IMR-90 (cell line): ENCODE data around the gene HOXC6. TPM values are rescaled to one million over a fixed set of nuclear protein-coding genes. Genes with fewer than 3 reads are reported as not detected.

ENCODE experiments used
- ATAC-seq: fragments of 200-7000 bp; cut with Tn5 transposase; 2 replicates; pipeline ENCODE4 v1.9.1; 2020; ENCODE audit warnings: low read depth, mild to moderate bottlenecking, moderate library complexity
- BruUV-seq: library from RNA; stranded (reverse); fragments of 400-500 nt; replicated peaks from 2 replicates; lab custom pipeline; 2021; lab: Mats Ljungman, UMichigan
- CTCF ChIA-PET: fragments of 300-600 bp; formaldehyde crosslinking; extraction: SDS; loops from one replicate; lab custom pipeline; 2021; ENCODE audit warnings: antibody characterized with exemption; lab: Yijun Ruan, JAX
- POLR2A ChIA-PET: fragments of 300-600 bp; sonication (Branson Sonifier 250); formaldehyde crosslinking; loops from one replicate; lab custom pipeline; 2022; ENCODE audit warnings: antibody characterized with exemption; ENCODE audit not compliant: unreplicated experiment; lab: Charles Lee
- DNase-seq: peaks from one replicate; pipeline ENCODE4 v3.0.0; 2013
- H2AFZ ChIP-seq: replicated peaks from 2 replicates; pipeline ENCODE3; 2013; ENCODE audit warnings: low read length, mild to moderate bottlenecking; ENCODE audit not compliant: poor library complexity
- H2AK5ac ChIP-seq: 2 replicates; pipeline ENCODE4 v1.6.1; 2013; ENCODE audit warnings: low read depth, low read length, inconsistent platforms
- H2AK9ac ChIP-seq: replicated peaks from 2 replicates; pipeline ENCODE3; 2013; ENCODE audit warnings: mild to moderate bottlenecking, low read depth, low read length, moderate library complexity; ENCODE audit not compliant: poor library complexity
- H2BK120ac ChIP-seq: 2 replicates; pipeline ENCODE4 v1.6.1; 2013; ENCODE audit warnings: low read depth, low read length, inconsistent platforms
- H2BK15ac ChIP-seq: 3 replicates; pipeline ENCODE4 v1.6.1; 2013; ENCODE audit warnings: low read depth, low read length, inconsistent platforms
- H2BK20ac ChIP-seq: 2 replicates; pipeline ENCODE4 v1.6.1; 2013; ENCODE audit warnings: low read depth, mild to moderate bottlenecking, inconsistent platforms, low read length, moderate library complexity
- H2BK5ac ChIP-seq: 2 replicates; pipeline ENCODE4 v1.6.1; 2013; ENCODE audit warnings: mild to moderate bottlenecking, low read depth, low read length, inconsistent platforms; ENCODE audit not compliant: poor library complexity, severe bottlenecking
- H3K14ac ChIP-seq: replicated peaks from 2 replicates; pipeline ENCODE4 v1.6.1; 2013; ENCODE audit warnings: low read depth, low read length, inconsistent platforms
- H3K18ac ChIP-seq: 2 replicates; pipeline ENCODE4 v1.6.1; 2013; ENCODE audit warnings: low read depth, low read length, control low read depth
- H3K23ac ChIP-seq: 2 replicates; pipeline ENCODE4 v1.6.1; 2013; ENCODE audit warnings: low read depth, low read length, inconsistent platforms
- H3K27ac ChIP-seq: 2 replicates; pipeline ENCODE4 v1.5.1; 2013; ENCODE audit warnings: mild to moderate bottlenecking, control low read depth, low read length; ENCODE audit not compliant: insufficient read depth
- H3K27me3 ChIP-seq: 2 replicates; pipeline ENCODE4 v1.6.1; 2013; ENCODE audit warnings: low read length; ENCODE audit not compliant: control insufficient read depth, insufficient read depth
- H3K36me3 ChIP-seq: 2 replicates; pipeline ENCODE4 v1.6.1; 2013; ENCODE audit warnings: low read length, mixed read lengths; ENCODE audit not compliant: control insufficient read depth, insufficient read depth
- H3K4ac ChIP-seq: 2 replicates; pipeline ENCODE4 v1.6.1; 2013; ENCODE audit warnings: low read depth, low read length, inconsistent platforms
- H3K4me1 ChIP-seq: 2 replicates; pipeline ENCODE4 v1.6.1; 2013; ENCODE audit warnings: low read length, mixed read lengths; ENCODE audit not compliant: control insufficient read depth, insufficient read depth
- H3K4me2 ChIP-seq: 2 replicates; pipeline ENCODE4 v1.6.1; 2013; ENCODE audit warnings: low read depth, mild to moderate bottlenecking, control low read depth, low read length, moderate library complexity
- H3K4me3 ChIP-seq: 2 replicates; pipeline ENCODE4 v1.5.1; 2013; ENCODE audit warnings: low read depth, mild to moderate bottlenecking, control low read depth, low read length, moderate library complexity; ENCODE audit not compliant: insufficient read depth
- H3K56ac ChIP-seq: 2 replicates; pipeline ENCODE4 v1.6.1; 2013; ENCODE audit warnings: low read length, inconsistent platforms; ENCODE audit not compliant: insufficient read depth; ENCODE audit errors: extremely low read depth
- H3K79me1 ChIP-seq, 2 experiments: 2 replicates each; pipeline ENCODE4 v1.6.1; 2013; ENCODE audit warnings: low read length in 2 of 2, inconsistent platforms in 1 of 2, low read depth in 1 of 2
- H3K9ac ChIP-seq: 2 replicates; pipeline ENCODE4 v1.6.1; 2013; ENCODE audit warnings: low read depth, low read length, control low read depth
- H3K9me1 ChIP-seq: 2 replicates; pipeline ENCODE4 v1.6.1; 2013; ENCODE audit warnings: low read length, inconsistent platforms; ENCODE audit not compliant: insufficient read depth
- H3K9me3 ChIP-seq: 2 replicates; pipeline ENCODE4 v1.6.1; 2013; ENCODE audit warnings: low read length; ENCODE audit not compliant: control insufficient read depth, insufficient read depth
- H4K20me1 ChIP-seq: 2 replicates; pipeline ENCODE4 v1.6.1; 2013; ENCODE audit warnings: low read length, inconsistent platforms; ENCODE audit not compliant: insufficient read depth
- H4K5ac ChIP-seq: 2 replicates; pipeline ENCODE4 v1.6.1; 2013; ENCODE audit warnings: mild to moderate bottlenecking, low read depth, low read length, control low read depth
- H4K8ac ChIP-seq, 2 experiments: 2 replicates each; pipeline ENCODE4 v1.6.1; 2013; ENCODE audit warnings: low read depth in 2 of 2, low read length in 2 of 2, control low read depth in 1 of 2, inconsistent platforms in 1 of 2
- H4K91ac ChIP-seq: 2 replicates; pipeline ENCODE4 v1.6.1; 2013; ENCODE audit warnings: low read depth, low read length, inconsistent platforms; ENCODE audit not compliant: insufficient read depth
- BHLHE40 ChIP-seq: fragments of 150-350 bp; IDR thresholded peaks from 2 replicates; pipeline ENCODE4 v1.6.1; 2016; ENCODE audit warnings: mild to moderate bottlenecking, low read depth, low read length
- CEBPB ChIP-seq: IDR thresholded peaks from 2 replicates; pipeline ENCODE4 v1.6.1; 2012; ENCODE audit warnings: low read depth, low read length, improper control_type of control experiment
- CHD1 ChIP-seq: IDR thresholded peaks from 2 replicates; pipeline ENCODE4 v1.6.1; 2012; ENCODE audit warnings: low read depth, low read length, improper control_type of control experiment
- FOS ChIP-seq: fragments of 150-350 bp; IDR thresholded peaks from 2 replicates; pipeline ENCODE4 v1.6.1; 2016; ENCODE audit warnings: low read depth, low read length
- MAFK ChIP-seq: IDR thresholded peaks from 2 replicates; pipeline ENCODE4 v1.6.1; 2012; ENCODE audit warnings: low read depth, low read length, improper control_type of control experiment
- MAZ ChIP-seq: IDR thresholded peaks from 2 replicates; pipeline ENCODE4 v1.6.1; 2012; ENCODE audit warnings: low read depth, mild to moderate bottlenecking, low read length, improper control_type of control experiment, moderate library complexity, borderline replicate concordance
- MXI1 ChIP-seq: IDR thresholded peaks from 2 replicates; pipeline ENCODE4 v1.6.1; 2012; ENCODE audit warnings: low read depth, mild to moderate bottlenecking, low read length, moderate library complexity, borderline replicate concordance
- NFE2L2 ChIP-seq: fragments of 150-350 bp; IDR thresholded peaks from 2 replicates; pipeline ENCODE4 v1.6.1; 2016; ENCODE audit warnings: low read depth, mild to moderate bottlenecking, low read length
- POLR2A ChIP-seq: IDR thresholded peaks from 2 replicates; pipeline ENCODE4 v1.6.1; 2012; ENCODE audit warnings: mild to moderate bottlenecking, low read depth, low read length
- RAD21 ChIP-seq: IDR thresholded peaks from 2 replicates; pipeline ENCODE4 v1.6.1; 2012; ENCODE audit warnings: low read length, improper control_type of control experiment
- RCOR1 ChIP-seq: IDR thresholded peaks from 2 replicates; pipeline ENCODE4 v1.6.1; 2012; ENCODE audit warnings: mild to moderate bottlenecking, low read length, improper control_type of control experiment; ENCODE audit not compliant: insufficient replicate concordance
- RFX5 ChIP-seq: IDR thresholded peaks from 2 replicates; pipeline ENCODE4 v1.8.0; 2012; ENCODE audit warnings: low read depth, mild to moderate bottlenecking, low read length, moderate library complexity
- SMC3 ChIP-seq: fragments of 150-350 bp; IDR thresholded peaks from 2 replicates; pipeline ENCODE4 v1.6.1; 2016; ENCODE audit warnings: low read depth, mild to moderate bottlenecking, antibody characterized with exemption, low read length, moderate library complexity
- USF2 ChIP-seq: fragments of 150-350 bp; IDR thresholded peaks from 2 replicates; pipeline ENCODE4 v1.6.1; 2017; ENCODE audit warnings: mild to moderate bottlenecking, antibody characterized with exemption, low read length, low read depth
- WGBS, 2 experiments: methylation state at CpG; one replicate each; pipeline versions ENCODE4 v1.1.5 to v1.1.7; 2013; ENCODE audit warnings: missing lambda C conversion rate in 2 of 2; ENCODE audit not compliant: insufficient read length in 1 of 2; ENCODE audit errors: extremely low coverage in 2 of 2; 5-methylcytosine and 5-hydroxymethylcytosine counted together
- dilution Hi-C: fragments of 300-500 bp; cut with HindIII; formaldehyde crosslinking; loops from one replicate; pipeline ENCODE4 v1.14.3; 2018; ENCODE audit warnings: low sequenced_read_pairs; ENCODE audit not compliant: unreplicated experiment
- in situ Hi-C: fragments of 300-500 bp; cut with MboI; formaldehyde crosslinking; loops from 3 replicates; pipeline ENCODE4 v1.14.3; 2019; ENCODE audit warnings: low sequenced_read_pairs, inconsistent platforms, mixed read lengths
- intact Hi-C: fragments of 100-400 bp; cut with micrococcal nuclease; formaldehyde crosslinking; loops from 2 replicates; pipeline ENCODE4 v1.10.0; 2022
- polyA plus RNA-seq, 3 experiments: library from polyadenylated mRNA; depleted of rRNA; stranded (reverse); fragments of >200 nt; gene quantifications; 2 replicates each; pipeline ENCODE4 v1.2.3, GENCODE V29; 2012; ENCODE audit warnings: low replicate concordance in 1 of 3
- total RNA-seq: library from RNA; depleted of rRNA; stranded (reverse); fragments of >200 nt; gene quantifications from 2 replicates; pipeline ENCODE4 v1.2.3, GENCODE V29; 2012
- TF ChIP-seq, protein P1 (sequence below): conservative IDR thresholded peaks from 2 replicates; pipeline ENCODE4 v1.5.1; 2012; ENCODE audit warnings: mild to moderate bottlenecking, low read depth, low read length, improper control_type of control experiment
- TF ChIP-seq, protein P2 (sequence below): fragments of 150-350 bp; IDR thresholded peaks from 2 replicates; pipeline ENCODE4 v1.6.1; 2016; ENCODE audit warnings: low read depth, mild to moderate bottlenecking, low read length, moderate library complexity, borderline replicate concordance

HOXC6 gene
- total and polyA plus RNA-seq, 2 of the 4 experiments (the other 2 are of a cell fraction), result 1.1 TPM; not detected in 1

DNA sequence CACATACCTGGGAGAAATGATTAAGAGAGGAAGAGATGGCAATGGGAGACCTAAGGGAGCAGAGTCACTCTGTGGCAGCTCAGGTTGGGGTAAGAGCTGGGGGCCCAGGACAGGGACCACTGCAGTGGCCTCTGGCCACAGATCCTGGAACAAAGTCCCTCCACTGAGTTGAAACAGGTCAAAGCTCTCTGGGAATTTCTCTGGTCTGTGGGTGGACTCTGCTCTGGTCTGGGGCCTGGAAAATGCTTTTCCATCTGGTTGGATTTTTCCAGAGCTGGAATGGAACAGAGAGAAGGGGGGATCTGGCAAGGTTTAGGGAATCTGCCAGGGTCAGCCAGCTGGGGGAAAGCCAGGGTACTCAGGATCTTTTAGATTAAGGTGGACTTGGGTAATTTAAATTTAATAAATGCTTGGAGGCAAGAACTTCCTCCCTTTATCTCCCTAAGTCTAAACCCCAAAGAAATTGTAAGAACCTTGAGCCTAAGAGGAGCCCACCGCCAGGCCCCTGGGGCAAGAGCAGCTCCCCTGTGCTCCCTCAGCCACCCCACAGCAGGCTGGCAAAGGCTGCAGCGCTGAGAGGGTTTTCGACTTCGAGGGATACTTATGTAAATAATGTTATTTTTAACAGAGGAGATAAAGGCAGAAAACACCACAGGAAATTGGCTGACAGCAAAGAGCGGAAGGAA is 39.6 kb upstream of the HOXC6 start:
- intact Hi-C loops (loop anchor here (5.0 kb wide), 1 partner anchor 221 kb away; no protein-coding TSS in a partner anchor), dilution Hi-C loops (no loop called here), in situ Hi-C loops (no loop called here)
- Histone ChIP-seq H2AK5ac (no peak overlapping the region), H4K20me1 (no peaks in the 10 kb centered on the region; the same call in 1 of the 2 replicates), H3K79me1 (no peaks in the 10 kb centered on the region), H2BK20ac (no peak overlapping the region), H2AK9ac (no peak overlapping the region), H2BK120ac (no peak overlapping the region), H2AFZ (no peak overlapping the region), H3K4ac (no peak overlapping the region), H3K9me1 (no peaks in the 10 kb centered on the region), H3K18ac (no peak overlapping the region), H3K4me2 (no peak overlapping the region), H4K91ac (no peak overlapping the region), H4K5ac (no peak overlapping the region), H3K23ac (no peak overlapping the region), H3K56ac (no peak overlapping the region), H3K36me3 (no peaks in the 10 kb centered on the region), H3K14ac (no peak overlapping the region), H2BK15ac (no peak overlapping the region), H3K27me3 (peaks cover 96% of the 10 kb centered on the region), H4K8ac (no peak overlapping the region), H2BK5ac (no peak overlapping the region), H3K9me3 (peaks cover 13% of the 10 kb centered on the region), H3K4me3 (no peak overlapping the region), H3K27ac (no peak overlapping the region), H3K4me1 (0 out of 2 replicates have a peak, but pooled peaks cover 2% of the 10 kb centered on the region), H3K9ac (no peak overlapping the region)
- BruUV-seq, result no TSS peak
- no peak for ATAC-seq
- TF ChIP-seq MAZ (no peak), NFE2L2 (no peak), RFX5 (no peak), CEBPB (no peak), POLR2A (no peak), RAD21 (no peak), MXI1 (no peak), MAFK (no peak), CHD1 (no peak), BHLHE40 (no peak), SMC3 (no peak), USF2 (no peak), FOS (no peak), RCOR1 (no peak)
- TF ChIP-seq, protein P1, sequence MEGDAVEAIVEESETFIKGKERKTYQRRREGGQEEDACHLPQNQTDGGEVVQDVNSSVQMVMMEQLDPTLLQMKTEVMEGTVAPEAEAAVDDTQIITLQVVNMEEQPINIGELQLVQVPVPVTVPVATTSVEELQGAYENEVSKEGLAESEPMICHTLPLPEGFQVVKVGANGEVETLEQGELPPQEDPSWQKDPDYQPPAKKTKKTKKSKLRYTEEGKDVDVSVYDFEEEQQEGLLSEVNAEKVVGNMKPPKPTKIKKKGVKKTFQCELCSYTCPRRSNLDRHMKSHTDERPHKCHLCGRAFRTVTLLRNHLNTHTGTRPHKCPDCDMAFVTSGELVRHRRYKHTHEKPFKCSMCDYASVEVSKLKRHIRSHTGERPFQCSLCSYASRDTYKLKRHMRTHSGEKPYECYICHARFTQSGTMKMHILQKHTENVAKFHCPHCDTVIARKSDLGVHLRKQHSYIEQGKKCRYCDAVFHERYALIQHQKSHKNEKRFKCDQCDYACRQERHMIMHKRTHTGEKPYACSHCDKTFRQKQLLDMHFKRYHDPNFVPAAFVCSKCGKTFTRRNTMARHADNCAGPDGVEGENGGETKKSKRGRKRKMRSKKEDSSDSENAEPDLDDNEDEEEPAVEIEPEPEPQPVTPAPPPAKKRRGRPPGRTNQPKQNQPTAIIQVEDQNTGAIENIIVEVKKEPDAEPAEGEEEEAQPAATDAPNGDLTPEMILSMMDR, result no peak
- TF ChIP-seq, protein P2, sequence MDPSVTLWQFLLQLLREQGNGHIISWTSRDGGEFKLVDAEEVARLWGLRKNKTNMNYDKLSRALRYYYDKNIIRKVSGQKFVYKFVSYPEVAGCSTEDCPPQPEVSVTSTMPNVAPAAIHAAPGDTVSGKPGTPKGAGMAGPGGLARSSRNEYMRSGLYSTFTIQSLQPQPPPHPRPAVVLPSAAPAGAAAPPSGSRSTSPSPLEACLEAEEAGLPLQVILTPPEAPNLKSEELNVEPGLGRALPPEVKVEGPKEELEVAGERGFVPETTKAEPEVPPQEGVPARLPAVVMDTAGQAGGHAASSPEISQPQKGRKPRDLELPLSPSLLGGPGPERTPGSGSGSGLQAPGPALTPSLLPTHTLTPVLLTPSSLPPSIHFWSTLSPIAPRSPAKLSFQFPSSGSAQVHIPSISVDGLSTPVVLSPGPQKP, result no peak
- POLR2A ChIA-PET, result no interaction called here
- DNase-seq, result no peak
- CTCF ChIA-PET, result interaction anchor here (0.8 to 1.3 kb wide), 2 partner anchors 11 to 203 kb away, joined by 3 to 4 read pairs; partner anchors contain the start of gene HOXC9
- WGBS, 2 experiments, result no CpG with 5 or more reads among the region's 5 CpGs
